Neural cell (in vitro differentiated cells): ENCODE data around the gene PPP1CA.
A peak's percentile ranks its signal among the peaks of the same experiment; 100 is the strongest.

Source experiments
- CTCF ChIP-seq: fragments of 450-650 bp; IDR thresholded peaks from 2 replicates; pipeline ENCODE4 v1.5.1; 2014; ENCODE audit warnings: antibody characterized with exemption, mild to moderate bottlenecking, moderate library complexity; ENCODE audit not compliant: poor library complexity, severe bottlenecking
- EP300 ChIP-seq: fragments of 450-650 bp; conservative IDR thresholded peaks from 2 replicates; pipeline ENCODE4 v1.6.1; 2014; ENCODE audit warnings: antibody characterized with exemption, mild to moderate bottlenecking, moderate library complexity; ENCODE audit not compliant: poor library complexity, severe bottlenecking
- TF ChIP-seq, protein P1 (sequence below): IDR thresholded peaks from 2 replicates; pipeline ENCODE4 v1.6.1; 2012; ENCODE audit warnings: borderline replicate concordance

- peak; percentile 88 for TF ChIP-seq CTCF
- TF ChIP-seq, protein P1, sequence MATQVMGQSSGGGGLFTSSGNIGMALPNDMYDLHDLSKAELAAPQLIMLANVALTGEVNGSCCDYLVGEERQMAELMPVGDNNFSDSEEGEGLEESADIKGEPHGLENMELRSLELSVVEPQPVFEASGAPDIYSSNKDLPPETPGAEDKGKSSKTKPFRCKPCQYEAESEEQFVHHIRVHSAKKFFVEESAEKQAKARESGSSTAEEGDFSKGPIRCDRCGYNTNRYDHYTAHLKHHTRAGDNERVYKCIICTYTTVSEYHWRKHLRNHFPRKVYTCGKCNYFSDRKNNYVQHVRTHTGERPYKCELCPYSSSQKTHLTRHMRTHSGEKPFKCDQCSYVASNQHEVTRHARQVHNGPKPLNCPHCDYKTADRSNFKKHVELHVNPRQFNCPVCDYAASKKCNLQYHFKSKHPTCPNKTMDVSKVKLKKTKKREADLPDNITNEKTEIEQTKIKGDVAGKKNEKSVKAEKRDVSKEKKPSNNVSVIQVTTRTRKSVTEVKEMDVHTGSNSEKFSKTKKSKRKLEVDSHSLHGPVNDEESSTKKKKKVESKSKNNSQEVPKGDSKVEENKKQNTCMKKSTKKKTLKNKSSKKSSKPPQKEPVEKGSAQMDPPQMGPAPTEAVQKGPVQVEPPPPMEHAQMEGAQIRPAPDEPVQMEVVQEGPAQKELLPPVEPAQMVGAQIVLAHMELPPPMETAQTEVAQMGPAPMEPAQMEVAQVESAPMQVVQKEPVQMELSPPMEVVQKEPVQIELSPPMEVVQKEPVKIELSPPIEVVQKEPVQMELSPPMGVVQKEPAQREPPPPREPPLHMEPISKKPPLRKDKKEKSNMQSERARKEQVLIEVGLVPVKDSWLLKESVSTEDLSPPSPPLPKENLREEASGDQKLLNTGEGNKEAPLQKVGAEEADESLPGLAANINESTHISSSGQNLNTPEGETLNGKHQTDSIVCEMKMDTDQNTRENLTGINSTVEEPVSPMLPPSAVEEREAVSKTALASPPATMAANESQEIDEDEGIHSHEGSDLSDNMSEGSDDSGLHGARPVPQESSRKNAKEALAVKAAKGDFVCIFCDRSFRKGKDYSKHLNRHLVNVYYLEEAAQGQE, result no peak
- no peak for TF ChIP-seq EP300
Observed at GRCh38 chr11:67356864-67357561, 44.6 kb downstream of the PPP1CA start.
